RKO (cell line): Measurements from ENCODE around the gene AFDN.

Experiments
- DNase-seq: peaks from one replicate; pipeline ENCODE4 v3.0.0-alpha.2; 2016; ENCODE audit warnings: low spot score

The AFDN gene

DNA sequence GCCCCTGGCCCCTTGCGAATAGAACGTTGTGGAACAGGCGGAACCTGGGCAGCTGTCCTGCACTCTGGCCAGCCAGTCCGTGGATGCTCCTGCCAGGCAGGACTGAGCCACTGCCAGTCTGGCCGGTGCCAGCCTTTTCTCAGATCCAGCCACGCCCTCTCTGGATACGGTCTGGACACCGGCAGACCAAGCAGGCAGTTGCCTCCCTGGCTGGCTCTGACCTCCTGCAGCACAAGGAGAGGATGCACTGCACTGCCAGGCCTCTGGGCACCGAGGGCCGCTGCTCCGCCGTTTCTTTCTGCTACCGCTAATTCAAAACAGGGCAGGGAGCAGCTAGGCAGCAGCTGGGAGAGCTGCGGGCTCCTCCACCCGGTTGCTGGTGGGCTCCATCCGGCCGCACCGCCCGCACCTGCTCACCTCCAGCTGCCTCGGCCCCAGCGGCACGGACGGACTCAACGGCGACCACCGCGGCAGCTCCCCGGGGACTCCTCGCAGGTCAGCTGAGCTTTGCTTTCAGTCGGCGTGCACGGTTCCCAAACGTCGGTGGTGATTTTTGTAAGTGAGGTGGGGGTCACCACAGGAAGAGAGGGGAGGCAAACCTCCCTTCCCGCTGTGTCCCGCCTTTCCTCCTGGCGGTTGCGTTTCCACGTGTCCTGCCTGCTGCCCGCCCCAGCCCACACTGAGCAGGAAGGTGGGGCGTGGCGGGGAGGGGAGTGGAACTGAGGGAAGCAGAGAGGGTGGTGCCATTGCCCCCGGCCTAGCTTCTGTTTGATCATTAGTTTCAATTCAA lies 30.3 kb upstream of the AFDN start:
- DNase-seq: no peak

DNA sequence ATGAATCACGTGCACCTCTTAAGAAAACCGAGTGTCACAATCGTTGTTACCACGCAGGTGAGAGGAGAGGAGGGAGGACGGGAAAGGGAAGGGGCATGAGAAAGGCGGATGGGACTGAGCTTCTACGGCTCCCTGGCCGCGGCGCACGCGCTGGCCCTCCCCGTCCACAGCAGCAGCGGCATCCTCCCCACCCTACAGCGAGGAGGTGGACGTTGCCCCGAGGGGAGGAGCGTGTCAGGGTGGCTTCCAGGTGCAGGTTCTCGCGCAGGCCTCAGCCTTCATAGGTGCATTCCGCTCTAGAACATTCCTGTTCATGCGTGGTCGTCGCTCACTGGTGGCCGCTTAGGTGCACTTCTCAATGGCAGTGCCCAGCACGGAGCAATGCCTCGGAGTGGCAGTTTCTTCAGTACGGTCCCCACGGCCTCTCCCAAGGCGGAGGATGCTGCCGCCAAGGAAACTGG lies 29.7 kb upstream of the AFDN start:
- DNase-seq: no peak

DNA sequence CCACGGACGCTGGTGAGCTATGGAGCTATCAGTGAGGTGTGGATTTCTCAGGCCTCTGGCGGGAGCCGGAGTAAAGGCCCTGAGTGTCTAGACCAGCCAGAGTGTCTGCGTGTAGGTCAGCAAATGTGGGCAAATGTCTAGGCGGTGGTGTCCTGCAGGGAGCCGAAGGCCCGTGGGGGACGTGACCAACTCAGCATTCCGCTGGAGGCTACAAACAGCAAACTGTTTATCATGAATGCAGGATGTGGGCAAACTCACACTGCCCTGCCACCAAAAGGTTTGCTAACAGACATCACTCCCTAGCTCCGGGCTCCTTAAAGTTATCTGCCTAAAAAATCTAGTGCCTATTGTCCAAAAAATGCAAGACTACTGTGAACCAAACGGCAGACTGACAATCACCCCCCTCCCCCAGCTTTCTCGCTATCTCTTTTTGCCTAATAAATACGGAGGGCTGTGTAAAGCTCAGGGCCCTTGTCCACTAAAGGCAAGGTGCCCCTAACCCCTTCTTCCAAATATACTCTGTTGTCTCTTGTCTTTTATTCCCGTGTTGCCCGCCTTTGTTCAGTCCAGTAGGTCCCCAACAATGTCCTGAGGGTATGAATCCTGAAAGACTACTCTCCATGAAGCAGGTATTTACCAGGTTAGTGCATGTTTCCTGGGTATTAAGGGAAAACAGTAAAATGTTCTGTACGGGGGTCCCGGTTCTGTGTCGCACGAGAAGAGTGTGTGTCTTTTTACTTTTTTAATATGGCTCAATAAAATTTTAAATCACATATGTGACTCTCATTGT lies 29.0 kb upstream of the AFDN start:
- no peak for DNase-seq

DNA sequence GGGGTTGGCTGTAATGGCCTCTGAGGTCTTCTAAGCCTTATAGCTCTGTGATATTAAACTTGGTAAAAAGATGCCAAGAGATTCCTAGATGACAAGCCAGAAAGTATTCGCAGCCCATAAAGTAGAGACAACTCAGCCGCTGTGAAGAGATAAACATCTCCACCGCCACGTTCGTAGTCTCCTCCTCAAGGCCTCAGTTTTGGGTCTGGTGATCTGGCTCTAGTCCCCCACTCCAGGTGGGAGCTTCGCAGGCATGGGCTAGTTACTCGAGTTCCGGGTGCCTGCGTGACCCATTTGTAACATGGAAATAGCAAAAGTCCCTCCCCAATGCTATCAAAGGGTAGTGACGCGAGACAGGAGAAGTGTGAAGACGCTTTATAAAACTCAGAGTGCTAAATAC lies 28.3 kb upstream of the AFDN start:
- no peak for DNase-seq

DNA sequence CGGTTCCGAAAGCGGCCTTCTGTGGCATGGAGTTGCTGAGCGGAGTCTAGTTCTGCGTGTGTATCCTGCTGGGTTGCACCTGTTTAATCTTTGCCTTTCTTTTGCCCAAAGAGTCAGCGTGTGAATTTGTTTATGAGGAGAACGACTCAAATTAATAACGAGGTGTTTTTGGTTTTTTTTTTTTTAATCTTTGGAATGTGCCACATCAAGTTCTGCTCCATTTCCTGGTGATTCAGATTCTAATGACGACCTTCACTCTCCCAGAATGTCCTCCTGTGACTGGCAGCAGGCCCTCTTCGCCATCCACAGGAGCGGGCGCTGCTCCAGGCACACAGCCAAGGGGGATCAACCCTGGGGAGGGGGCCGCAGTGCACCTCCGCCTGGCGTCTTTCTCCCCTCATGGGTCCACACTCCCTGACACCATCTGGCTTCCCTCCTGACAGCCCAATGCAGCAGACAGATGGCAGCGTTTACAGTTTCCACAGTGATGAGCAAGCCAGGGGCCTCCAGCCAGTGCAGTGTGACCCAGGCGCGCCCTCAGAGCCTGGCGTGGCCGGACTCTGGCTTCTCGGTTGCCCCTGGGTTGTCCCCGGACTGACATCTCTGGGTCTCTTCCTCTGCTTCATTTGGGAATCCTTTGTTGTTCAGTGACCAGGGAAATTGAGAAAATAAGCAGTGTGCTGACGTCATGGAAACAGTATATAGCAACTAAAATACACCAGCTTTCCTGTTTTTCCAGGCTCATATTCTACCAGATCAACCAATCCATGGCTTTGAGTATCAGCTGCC lies 27.5 kb upstream of the AFDN start:
- no peak for DNase-seq

DNA sequence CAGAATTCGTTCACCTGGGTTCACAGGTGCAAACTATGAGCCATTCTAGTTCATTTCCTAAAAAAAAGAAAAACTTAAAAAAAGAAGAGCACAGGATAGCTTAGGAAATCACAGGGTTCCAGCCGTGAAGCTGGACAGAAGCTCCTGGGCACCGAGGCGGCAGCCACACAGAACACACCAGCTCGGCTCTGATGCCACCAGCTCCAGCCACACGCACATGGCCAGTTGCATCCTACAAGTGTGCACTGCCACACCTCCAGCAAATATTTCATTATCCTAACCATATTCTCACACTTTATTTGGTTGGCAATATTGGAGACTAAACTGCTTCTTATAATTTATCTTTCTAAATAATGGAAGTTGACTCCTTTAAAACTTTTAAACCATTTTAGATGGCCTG lies 26.2 kb upstream of the AFDN start:
- no peak for DNase-seq

DNA sequence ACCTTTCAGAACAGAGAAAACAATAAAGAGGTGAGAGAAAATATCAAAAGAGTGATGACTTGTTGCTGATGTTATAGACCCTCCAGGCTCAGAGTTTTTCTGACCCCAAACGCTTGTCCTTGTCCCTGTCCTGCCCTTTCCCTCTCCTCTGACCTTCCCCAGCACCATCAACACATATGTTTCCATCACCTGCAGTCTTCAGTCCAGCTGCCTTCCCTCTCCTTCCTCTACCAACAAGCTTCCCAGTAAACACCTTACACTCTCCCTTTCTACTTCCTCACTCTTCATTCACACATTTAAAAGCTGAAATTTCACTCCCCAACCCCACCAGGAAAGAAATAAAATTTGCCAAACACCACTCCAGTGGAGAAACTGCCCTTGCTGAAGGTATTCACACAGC lies 25.4 kb upstream of the AFDN start:
- no peak for DNase-seq

DNA sequence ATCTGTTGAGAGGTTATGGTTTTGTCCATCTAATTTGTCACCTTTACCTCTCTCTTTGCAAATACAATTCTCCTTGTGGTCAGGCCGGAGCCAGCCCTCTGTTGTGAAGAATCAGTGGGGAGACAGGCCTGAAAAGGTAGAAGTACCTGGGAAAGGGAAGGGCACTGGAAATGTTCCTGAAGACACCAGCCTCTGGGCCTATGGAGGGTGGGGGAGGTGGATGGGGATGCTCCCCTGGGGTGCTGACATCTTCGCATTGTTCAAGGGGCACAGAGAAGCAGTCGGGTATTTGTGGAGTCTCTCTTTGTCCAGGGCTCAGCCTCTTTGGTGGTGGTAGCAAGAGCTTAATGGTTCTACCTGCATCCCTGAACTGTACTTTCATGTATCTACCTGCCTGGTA lies 24.4 kb upstream of the AFDN start:
- DNase-seq: no peak

DNA sequence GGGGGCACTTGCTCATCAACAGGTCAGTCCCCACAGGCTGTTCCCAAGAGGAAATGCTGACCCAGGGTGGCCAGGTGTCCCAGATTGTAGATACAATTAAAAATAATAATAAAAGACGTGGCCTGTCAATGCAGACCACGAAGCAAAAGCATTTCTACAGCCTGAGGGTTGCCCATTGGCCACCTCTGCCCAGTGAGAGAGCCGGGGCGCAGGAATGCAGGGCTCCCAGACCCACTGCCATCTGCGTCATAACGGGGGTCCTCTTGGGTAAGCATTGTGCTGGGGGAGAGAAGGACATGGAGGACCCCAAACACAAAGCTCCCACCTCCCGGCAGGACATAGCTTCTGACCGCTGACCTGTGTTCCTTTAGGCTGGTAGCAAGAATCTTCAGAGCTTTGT lies 22.9 kb upstream of the AFDN start:
- DNase-seq: no peak

DNA sequence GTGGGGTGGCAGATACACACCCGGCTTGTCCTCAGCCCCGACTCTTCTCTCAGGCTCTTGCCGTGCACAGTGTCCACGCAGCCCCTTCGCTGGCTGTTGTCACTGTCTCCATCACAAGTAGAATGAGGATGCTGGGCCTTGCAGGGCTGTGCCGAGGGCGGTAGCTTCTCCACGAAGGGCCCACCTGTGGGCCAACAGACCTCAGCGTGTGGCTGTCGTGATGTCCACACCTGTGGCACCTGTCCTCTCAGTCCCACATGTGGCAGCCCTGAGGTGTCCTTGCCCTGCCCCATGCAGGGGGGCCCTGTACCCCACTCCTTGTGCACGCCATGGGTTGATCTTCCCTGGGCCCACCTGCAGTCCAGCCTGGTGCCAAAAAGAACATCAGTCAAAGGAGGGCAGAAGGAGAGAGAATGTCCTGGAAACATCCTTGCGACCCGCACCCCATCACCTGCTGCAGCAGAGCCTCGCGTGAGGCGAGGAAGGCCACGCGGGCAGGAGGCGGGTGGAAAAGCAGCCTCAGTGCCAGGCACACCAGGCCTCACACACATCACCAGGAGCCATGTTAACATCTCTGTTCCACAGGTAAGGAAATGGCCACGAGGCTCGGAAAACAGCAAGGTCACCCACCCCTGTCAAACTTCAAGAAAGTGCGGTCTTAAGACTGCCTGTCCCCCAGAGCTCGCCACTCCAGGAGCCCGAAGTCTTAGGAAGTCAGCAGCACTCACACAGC lies 22.3 kb upstream of the AFDN start:
- DNase-seq: no peak

DNA sequence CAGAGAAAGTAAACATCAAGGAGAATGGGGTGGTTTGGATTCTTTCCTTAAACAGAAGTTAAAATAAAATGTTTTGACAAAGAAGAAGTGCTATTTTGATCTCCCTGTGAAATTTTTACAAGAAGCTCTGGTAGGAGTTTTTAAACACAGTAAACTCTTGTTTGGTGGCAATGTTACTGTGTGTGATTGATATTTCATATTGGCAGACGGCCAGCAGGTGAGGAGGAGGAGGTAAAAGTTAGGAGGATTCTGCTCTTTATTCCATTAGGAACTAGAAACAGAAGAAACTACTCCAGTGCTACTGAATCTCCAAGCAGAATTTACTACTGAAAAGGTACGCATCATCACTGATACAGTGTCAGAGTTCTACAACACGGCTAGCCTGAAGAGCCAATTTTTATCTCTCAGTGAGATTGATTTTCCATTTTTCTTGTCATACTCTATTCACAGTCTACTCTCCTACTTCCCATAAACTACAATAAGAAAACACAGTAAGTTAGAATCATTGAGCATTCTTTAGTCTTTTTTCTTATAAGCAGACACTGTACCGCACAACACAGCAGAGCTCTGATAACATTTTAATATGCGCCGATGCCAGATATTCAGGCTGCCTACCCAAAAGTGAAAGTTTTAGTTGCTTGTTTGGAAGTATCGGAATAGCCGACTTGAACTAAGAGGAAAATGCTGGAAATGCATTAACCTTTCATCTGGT lies 21.2 kb upstream of the AFDN start:
- DNase-seq: no peak

DNA sequence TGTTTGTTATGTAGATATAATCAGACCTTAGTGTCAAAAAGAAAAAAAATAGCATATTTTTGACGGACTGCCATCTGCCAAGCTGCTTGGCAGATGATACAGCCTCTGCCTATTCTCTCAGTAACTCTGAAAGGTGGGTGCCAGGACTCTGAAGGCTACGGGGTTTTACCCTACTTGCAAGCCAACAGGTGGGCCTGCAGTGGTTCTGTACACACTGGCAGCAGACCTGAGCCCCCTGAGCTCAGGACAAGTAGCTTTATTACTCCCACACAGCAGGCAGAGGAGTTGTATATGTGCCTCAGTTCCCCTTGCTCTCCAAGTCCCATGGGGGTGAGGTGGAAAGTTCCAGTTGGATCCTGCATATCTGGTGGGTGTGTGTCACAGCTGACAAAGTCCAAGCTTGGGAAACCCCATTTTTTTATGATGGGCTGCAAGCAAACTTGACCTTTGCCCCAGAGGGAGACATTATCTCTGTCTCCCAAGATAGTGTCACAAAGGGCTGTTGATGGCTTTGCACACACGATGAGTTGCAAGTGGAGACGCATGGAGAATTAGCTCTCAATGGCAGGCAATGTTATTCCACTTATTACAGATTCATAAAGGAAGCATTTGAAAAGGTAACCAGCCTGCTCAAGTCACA lies 20.5 kb upstream of the AFDN start:
- DNase-seq: no peak

DNA sequence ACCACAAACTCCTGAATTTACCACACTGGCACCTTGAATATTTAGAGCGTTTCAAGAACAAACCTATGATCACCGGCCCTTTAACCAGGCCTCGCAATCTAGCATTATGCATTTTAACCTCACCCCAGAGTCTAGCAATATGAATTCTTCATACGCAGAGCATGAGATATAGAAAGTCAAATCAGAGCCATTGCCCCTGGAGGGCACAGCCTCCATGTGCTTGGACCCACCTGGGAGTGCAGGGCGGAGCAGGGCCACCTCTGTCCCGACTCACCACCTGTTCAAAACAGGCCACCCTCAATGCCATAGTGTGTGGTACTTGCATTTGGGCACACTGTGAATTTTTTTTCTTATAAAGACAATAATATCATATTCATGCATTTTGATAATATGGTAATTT lies 19.5 kb upstream of the AFDN start:
- DNase-seq: no peak

DNA sequence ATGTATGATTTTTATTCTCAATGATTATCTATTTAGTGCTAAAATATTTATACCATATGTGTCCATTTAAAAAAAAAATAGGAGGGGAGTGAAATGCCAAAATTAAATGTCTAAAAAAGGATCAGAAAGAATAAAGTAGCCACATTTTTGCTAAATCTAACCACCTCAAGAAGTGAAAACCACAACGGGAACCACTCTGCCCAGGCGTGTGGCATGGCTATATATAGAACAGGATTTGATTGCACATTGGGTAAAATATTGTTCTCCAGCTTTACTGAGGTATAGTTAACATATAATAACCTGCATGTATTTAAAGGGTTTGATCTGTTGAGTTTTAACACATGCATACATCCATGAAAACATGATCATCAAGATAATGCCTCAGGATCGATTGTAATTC lies 19.0 kb upstream of the AFDN start:
- no peak for DNase-seq

DNA sequence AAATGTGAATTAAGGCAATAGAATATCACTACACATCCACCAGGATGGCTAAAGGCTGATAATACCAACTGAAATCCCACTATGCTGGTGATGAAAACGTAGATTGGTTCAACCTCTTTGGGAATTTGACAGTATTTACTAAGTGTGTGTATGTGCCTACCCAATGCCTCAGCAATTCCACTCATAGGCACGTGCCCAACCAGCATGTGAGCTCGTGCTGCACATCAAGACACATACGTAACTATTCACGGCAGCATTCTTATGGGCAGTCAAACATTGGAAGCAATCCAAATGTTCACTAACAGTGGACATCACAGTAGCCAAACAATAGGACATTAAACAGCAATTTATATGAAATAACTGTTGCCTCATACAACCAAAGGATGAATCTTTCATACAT lies 15.7 kb upstream of the AFDN start:
- no peak for DNase-seq

DNA sequence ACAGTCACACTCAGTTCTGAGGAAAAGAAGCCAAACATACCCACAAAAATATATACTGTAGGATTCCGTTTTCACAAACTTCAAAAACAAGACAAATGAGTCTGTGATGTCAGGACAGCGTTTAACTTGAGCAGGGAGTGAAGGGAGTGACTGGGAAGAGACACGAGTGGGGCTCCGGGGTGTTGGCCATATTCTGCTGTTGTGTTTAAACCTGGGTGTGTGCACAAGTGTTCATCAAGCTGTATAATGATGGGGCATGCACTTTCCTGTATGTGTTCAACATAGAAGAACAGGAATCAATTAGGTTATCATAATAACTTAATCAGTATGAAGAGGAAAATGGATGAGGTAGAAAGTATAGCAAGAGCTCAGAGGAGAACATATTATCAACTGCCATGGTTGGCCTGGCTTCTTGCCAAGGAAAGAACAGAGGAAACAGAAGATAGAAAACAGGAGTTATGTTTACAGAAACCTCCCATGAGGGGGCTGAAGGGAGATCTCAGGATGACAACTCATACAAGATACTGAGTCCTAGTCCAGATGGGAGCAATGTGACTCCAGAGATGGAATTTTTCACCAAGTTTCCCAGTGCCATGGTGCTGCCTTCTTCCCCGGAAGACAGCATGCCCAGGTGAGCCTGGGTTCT lies 15.1 kb upstream of the AFDN start:
- DNase-seq: no peak

DNA sequence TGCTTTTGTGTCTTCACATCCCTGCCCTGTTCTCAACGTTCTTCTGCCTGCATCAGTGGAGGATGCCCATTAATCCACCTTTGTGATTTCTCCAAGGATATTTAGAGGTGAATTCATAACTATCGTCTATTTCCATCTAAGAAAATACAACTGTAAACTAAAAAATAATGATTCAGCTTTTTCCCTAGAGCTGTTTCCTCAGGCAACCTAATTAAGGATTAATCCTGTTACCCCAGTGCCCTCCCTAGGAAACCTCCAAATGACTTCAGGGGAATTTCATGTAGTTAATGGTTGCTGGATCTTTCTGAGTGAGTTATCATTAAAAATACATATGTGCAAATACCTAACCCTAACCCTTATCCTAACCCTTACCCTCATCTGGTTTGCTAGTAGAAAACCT lies 14.6 kb upstream of the AFDN start:
- DNase-seq: no peak

DNA sequence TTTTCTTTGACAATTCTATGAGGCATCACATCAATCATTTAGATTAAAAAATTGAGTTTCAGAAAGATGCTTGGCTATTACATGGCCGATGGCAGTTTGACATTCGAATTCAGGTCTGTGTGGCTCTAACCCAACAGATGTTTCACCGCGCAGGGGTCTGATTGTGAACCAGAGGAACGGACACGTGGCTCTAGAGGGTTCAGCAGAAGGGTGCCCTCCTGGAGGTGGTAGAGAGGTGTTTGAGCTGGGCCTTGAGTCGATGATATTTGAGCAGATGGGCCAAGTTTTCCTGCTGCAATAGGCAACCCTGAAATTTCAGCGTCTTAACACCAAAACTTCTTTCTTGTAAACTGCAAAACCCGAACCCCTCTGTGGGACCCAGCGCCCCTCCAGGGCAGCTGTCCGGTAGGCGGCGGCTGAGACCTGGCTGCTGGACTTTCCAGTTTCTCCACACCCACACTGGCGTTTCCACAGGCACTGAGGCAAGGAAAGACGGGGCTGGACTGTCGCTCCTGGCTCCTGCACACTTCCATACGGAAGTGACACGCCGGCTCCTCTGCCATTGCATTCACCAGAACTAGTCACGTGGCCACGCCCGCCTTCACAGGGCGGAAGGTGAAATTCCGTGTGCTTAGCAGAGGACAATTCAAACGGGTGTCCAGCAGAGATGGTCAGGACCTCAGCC lies 11.3 kb upstream of the AFDN start:
- DNase-seq: no peak

DNA sequence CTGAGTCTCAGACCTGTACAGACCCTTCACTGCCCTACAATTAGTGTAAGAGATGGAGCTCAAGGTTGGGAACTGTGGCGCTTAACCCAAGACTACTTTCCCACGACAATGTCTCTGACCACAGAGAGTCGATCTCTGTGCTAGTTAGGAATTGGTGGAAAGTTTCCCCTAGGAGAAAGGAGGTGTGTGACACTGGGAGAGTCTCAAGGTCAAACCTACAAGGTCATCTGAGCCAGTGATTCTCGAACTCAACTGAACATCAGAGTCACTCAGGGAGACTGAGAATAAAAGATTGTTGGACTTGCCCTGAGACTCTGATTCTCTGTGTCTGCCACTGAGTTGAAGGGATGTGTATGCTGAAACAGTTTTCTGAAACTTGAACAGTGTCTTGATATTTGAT lies 9.7 kb upstream of the AFDN start:
- DNase-seq: no peak

DNA sequence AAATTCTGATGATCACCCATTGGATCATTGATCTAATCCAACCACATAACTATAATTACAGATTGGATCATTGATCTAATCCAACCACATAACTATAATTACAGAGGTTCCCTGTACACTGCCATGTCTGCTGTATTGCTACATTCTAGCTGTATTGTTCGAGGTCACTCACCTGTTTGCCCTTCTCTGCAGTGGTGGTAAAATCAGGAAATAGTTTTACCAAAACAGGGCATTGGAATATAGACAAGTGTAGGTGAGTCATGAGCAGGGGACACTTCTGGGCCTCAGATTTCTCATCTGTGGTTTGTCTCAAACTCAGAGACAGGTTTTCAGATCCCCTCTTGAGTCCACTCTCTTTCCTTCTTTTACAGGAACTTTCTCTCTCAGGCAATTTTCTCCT lies 9.0 kb upstream of the AFDN start:
- DNase-seq: no peak
